ENCODE data around the gene C1GALT1.
"Not testable (repeated sequence)": the region's sequence is repeated elsewhere in the genome, so short reads cannot be mapped to it uniquely, and the experiment has no call there.

C1GALT1 gene

GRCh38 chr7:7182156-7183060 lies at the start of gene C1GALT1:
Gene C1GALT1 (plus strand): TSS chr7:7182544. CDS start chr7:7234320, 51,776 bp downstream.
- DNase-seq = peak; percentile 93

GRCh38 chr7:7134046-7134445 lies 48.3 kb upstream of the C1GALT1 start:
- DNase-seq = no peak

GRCh38 chr7:7135074-7135473 lies 47.3 kb upstream of the C1GALT1 start:
- DNase-seq = no peak

GRCh38 chr7:7135924-7136323 lies 46.4 kb upstream of the C1GALT1 start:
- DNase-seq = not testable (repeated sequence)

GRCh38 chr7:7136466-7137381 lies 45.6 kb upstream of the C1GALT1 start:
- no peak for DNase-seq

GRCh38 chr7:7138897-7139296 lies 43.4 kb upstream of the C1GALT1 start:
- DNase-seq = no peak

GRCh38 chr7:7143404-7143803 lies 38.9 kb upstream of the C1GALT1 start:
- not testable (repeated sequence) for DNase-seq

- not testable (repeated sequence) for DNase-seq
Observed at GRCh38 chr7:7145151-7145550, 37.2 kb upstream of the C1GALT1 start.

GRCh38 chr7:7146837-7147236 lies 35.5 kb upstream of the C1GALT1 start:
- DNase-seq = no peak

GRCh38 chr7:7148798-7149481 lies 33.4 kb upstream of the C1GALT1 start:
- no peak for DNase-seq

- DNase-seq = no peak
Observed at GRCh38 chr7:7151285-7151684, 31.1 kb upstream of the C1GALT1 start.

GRCh38 chr7:7151865-7152264 lies 30.5 kb upstream of the C1GALT1 start:
- DNase-seq = no peak

- DNase-seq = no peak
Observed at GRCh38 chr7:7152315-7152714, 30.0 kb upstream of the C1GALT1 start.

GRCh38 chr7:7154355-7154754 lies 28.0 kb upstream of the C1GALT1 start:
- DNase-seq = not testable (repeated sequence)

GRCh38 chr7:7156663-7157062 lies 25.7 kb upstream of the C1GALT1 start:
- DNase-seq = no peak

GRCh38 chr7:7157177-7157886 lies 25.0 kb upstream of the C1GALT1 start:
- DNase-seq = no peak

- DNase-seq = no peak
Observed at GRCh38 chr7:7157887-7158271, 24.5 kb upstream of the C1GALT1 start.

- DNase-seq = no peak
Observed at GRCh38 chr7:7159063-7159658, 23.2 kb upstream of the C1GALT1 start.

GRCh38 chr7:7164591-7164990 lies 17.8 kb upstream of the C1GALT1 start:
- DNase-seq = no peak

GRCh38 chr7:7165372-7165771 lies 17.0 kb upstream of the C1GALT1 start:
- DNase-seq = no peak

- DNase-seq = no peak
Observed at GRCh38 chr7:7166318-7166717, 16.0 kb upstream of the C1GALT1 start.

- DNase-seq = no peak
Observed at GRCh38 chr7:7169296-7169695, 13.0 kb upstream of the C1GALT1 start.

Measured in NCI-H2171 (cell line).